Stimulated activated CD4-positive, alpha-beta T cell treated with anti-CD3 and anti-CD28 coated beads, Interleukin-2, amount 100 ng/mL, for 48 hours (primary cell): Measurements from ENCODE around the gene OR1F1.
"Not testable (repeated sequence)": the region's sequence is repeated elsewhere in the genome, so short reads cannot be mapped to it uniquely, and the experiment has no call there.

Experiments
- DNase-seq, 2 donors: peaks; one replicate each; pipeline ENCODE4 v3.0.0-alpha.2; 2020

Gene OR1F1

GRCh38 chr16:3175157-3176093, 12.6 kb upstream of the OR1F1 start:
- DNase-seq: peak; percentile 69 to 71

DNA sequence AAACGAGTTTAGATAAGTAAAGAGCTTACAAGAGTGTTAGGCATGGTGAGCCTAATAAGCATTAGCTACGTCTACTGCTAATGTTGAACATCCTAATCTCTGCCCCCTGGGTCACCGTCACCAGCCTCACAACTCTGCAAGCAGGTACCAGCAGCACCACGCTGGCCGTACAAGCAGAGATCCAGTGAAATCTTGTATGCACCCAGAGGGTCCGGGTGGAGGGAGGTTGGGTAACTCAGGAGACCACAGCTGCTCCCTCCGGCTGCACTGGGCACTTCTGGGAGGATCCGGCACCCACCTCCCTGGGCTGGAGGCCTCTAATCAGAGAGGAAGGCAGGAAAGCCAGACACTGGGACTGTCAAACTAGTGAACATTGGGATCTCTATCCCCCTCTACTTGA, 8.4 kb upstream of the OR1F1 start:
- no peak for DNase-seq

GRCh38 chr16:3180445-3180878, 7.5 kb upstream of the OR1F1 start:
- no peak for DNase-seq

- not testable (repeated sequence) for DNase-seq
These were observed 5.8 kb upstream of the OR1F1 start for GRCh38 chr16:3182293-3182607.

DNA sequence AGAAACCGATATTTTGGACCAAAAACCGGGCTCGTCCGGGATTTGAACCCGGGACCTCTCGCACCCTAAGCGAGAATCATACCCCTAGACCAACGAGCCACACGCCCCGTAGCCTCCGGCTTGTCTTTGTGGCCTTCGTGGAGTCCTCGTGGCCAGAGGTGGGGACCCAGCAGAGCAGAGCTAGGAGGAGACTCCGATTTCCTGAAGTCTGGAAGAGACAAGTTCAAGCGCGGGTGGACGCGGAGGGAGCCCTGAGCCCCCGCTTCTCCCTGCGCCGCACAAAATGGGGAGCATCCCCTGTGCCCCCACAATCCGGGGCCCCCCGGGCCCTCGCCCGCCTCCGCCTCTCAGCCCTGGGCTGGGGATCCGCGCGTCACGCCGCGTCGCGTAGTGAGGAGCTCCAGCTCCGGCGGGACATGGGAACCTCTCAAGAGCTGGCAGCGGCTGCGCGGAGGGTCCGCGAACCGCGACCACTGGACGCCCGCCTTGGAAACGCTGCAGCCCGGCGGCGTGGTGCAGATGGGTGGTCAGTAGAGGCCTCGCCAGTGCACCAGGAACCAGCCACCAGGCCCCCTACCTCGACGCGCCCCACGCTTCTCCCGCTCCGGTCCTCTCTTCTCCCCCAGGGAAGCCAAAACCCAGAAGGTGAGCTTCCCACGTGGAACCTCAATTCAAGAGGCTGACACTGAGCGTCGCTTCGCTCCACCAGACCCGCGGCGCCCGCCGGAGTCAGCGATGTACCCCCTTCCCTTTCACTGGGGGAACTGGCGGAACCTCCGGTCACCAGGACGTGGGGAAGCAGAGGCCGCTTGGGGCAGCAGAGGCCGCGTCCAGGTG, 5.2 kb upstream of the OR1F1 start:
- DNase-seq: peak; percentile 74 to 80

GRCh38 chr16:3183445-3184139, 4.4 kb upstream of the OR1F1 start:
- no peak for DNase-seq

DNA sequence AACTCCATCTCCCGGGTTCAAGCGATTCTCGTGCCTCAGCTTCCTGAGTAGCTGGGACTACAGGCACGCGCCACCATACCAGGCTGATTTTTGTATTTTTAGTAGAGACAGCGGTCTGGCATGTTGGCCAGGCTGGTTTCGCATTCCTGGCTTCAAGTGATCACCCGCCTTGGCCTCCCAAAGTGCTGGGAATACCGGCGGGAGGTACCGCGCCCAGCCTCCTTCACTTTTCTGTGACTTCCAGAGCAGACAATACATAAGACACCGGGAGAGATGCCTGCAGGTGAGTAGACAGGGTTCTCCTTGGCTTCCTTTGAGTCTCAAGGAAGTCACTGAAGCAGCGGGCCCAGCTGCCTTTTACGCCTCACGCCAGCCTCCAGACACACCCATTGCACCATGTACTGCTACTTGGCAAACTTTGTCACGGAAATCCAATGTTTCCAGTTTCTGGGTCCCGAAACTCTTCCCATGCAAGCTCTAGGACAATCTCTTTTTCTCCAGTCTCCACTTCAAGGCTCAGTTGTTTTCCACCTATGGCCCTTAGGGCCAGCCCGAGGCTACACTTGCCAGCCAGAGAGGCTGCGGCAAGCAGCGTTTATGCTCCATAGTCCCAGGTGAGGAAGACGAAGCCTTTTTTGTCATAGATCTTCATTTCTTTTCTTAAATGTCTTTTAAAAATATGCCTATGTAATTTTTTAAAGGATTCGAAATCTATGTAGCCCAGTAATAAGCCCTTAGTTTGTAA, 886 bp upstream of the OR1F1 start:
- no peak for DNase-seq

DNA sequence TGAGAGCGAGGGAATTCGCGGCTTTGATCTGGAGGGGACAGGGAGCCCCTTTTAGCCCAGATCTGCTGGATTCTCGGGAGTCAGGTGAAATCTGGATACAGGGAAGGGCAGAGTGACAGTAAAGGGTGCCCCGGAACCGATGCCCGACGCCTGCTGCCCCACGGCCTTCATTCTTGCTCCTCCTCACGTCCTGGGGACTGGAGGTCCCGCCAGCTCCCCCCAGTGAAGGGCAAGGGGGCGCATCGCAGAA, 596 bp downstream of the OR1F1 start:
- no peak for DNase-seq

DNA sequence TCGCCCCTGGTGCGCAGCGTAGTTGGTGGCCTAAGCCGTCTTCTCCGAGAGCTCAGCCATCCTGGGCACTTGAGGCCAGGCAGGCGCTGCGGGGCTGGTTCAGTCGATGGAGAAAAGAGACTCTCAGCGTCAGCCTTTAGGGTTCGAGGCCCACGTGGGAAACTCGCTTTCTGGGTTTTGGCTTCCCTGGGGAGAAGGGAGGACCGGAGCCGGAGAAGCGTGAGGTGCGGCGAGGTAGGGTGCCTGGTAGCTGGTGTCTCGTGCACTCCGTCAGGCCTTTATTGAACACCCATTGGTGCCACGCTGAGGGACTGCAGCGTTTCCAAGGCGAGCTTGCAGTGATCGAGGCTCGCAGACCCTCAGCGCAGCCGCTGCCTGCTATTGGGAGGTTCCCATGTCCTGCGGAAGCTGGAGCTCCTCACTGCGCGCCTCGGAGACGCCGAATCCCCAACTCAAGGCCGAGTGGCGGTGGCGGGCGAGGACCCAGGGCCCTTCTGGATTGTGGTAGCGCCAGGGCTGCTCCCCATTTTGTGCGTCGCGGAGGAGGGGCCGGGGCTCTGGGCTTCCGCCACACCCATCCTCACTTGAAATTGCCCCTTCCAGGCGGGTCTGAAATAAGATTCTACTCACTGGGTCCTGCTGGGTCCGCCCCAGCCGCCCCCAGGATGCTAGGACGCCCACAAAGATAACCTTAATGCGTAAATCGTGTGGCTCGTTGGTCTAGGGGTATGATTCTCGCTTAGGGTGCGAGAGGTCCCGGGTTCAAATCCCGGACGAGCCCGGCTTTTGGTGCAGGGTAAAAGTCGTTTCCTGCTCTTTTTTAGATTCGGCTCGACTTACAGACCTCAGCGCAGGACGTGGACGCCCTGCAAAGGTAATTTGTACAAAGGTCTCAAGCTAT, 1.2 kb downstream of the OR1F1 start:
- peak; percentile 66 to 74 for DNase-seq

GRCh38 chr16:3189869-3190268, 1.9 kb downstream of the OR1F1 start:
- no peak for DNase-seq

DNA sequence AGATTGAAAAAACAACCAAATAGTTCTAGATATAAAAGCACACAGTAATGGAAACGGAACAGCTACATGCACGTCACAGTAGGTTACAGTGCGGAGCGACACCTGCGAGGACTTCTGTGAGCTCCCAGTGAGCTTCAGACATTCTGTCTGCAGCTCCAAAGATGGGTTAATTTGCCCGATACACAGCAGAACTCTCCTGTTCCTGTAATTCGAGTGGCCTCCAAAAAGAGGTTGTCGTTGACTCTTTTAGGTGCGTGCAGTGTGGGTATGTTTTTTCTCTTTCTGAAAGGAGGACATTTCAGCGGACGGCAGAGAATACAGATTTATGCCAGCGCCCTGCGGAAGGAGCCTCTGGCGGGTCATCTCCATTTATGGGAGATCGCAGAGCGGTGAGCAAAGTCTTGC, 2.9 kb downstream of the OR1F1 start:
- DNase-seq: no peak

DNA sequence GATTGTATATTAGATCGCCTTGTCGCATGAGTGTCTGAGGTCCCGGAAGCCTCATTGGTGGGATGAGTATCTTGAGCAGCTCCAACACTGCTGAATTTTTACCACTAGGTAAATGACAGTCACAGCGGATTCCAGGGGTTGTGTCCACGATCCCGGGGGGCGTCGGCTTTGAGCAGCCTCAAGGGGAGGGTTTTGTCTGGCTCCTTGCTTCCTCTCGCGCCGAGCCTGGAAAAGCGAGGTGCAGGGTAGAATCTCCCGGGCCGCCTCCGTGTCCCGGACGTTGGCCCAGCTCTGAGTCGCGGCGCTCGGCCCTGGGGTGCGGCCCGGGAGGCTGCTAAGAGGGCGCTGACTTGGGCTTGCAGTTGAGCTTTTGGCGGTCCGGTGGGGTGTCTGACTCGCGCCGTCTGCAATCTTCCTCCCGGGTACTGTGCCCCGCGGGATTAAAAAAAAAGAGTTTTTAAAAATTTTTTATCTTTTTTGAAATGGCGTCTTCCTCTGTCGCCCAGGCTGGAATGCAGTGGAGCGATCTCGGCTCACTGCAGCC, 4.5 kb downstream of the OR1F1 start:
- DNase-seq: no peak

DNA sequence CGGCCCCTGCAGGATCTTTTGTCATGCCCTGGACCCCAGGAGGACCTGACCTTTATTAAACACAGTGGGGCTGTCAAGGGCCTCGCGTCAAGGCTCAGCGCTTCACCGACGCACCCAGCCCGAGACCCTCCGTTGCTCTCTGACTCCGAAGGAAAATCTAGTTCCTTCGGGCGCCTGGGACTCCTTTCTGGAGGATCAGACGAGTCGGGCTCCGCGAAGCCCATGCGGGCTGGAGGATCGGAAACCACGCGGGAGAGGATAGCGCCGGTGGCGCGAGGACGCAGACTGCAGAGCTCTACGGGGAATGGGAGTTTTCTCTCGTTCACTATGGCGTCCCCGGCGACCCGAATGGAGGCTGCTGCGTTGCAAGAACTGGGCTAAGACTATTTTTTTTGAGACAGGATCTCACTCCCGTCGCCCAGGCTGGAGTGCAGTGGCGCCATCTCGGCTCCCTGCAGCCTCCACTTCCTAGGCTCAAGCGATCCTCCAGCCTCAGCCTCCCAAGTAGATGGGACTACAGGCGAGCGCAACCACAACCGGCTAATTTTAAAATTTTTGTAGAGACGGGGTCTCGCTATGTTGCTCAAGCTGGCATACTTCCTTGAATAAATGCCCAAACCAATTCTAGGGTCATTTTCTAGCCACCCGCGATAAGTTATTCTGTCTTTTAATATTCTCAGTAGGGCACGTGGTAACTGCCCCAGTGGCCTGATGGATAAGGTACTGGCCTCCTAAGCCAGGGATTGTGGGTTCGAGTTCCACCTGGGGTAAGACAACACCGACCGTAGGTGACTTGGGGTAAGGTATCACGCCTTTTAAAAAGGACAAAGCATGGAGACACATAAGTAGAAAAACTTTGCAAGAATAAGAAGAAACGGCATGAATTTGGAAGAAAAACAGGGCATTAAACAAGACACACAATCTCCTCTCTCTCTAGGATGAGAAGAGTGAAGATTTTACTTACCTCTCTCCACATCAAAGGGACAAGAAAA, 5.5 kb downstream of the OR1F1 start:
- DNase-seq: no peak

GRCh38 chr16:3194792-3195191, 6.8 kb downstream of the OR1F1 start:
- DNase-seq: no peak

- no peak for DNase-seq
These were observed 8.0 kb downstream of the OR1F1 start for GRCh38 chr16:3195975-3196374.

DNA sequence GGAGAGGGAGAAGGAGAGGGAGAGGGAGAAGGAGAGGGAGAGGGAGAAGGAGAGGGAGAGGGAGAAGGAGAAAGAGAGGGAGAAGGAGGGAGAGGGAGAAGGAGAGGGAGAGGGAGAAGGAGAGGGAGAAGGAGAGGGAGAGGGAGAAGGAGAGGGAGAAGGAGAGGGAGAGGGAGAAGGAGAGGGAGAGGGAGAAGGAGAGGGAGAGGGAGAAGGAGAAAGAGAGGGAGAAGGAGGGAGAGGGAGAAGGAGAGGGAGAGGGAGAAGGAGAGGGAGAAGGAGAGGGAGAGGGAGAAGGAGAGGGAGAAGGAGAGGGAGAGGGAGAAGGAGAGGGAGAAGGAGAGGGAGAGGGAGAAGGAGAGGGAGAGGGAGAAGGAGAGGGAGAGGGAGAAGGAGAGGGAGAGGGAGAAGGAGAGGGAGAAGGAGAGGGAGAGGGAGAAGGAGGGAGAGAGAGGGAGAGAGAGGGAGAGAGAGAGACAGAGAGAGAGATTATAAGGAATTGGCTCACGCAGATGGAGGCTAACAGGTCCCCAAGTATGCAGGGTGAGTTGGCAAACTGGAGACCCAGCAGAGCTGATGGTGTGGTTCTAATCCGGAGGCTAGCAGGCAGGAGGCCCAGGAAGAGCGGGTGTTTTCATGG, 9.8 kb downstream of the OR1F1 start:
- not testable (repeated sequence) for DNase-seq

- DNase-seq: no peak
These were observed 10.5 kb downstream of the OR1F1 start for GRCh38 chr16:3198334-3199072.

GRCh38 chr16:3202903-3203539, 15.0 kb downstream of the OR1F1 start:
- DNase-seq: no peak
